H9 (cell line): Measurements from ENCODE around the gene CTDSP2. TPM values are rescaled to one million over a fixed set of nuclear protein-coding genes. Genes with fewer than 3 reads are reported as not detected.
A peak's percentile ranks its signal among the peaks of the same experiment; 100 is the strongest.

Experiments used
- DNase-seq: peaks from one replicate; pipeline ENCODE4 v3.0.0-alpha.2; 2017
- H2AFZ ChIP-seq: one replicate; pipeline ENCODE4 v1.6.1; 2013; ENCODE audit warnings: mild to moderate bottlenecking, low read length, control low read depth, moderate library complexity
- H2AK5ac ChIP-seq: 2 replicates; pipeline ENCODE4 v1.6.1; 2013; ENCODE audit warnings: low read length, control low read depth, mixed read lengths; ENCODE audit not compliant: insufficient read length
- H2BK120ac ChIP-seq: one replicate; pipeline ENCODE4 v1.6.1; 2013; ENCODE audit warnings: low read depth, mild to moderate bottlenecking, low read length, control low read depth, inconsistent platforms; ENCODE audit not compliant: poor library complexity, severe bottlenecking
- H2BK12ac ChIP-seq: 2 replicates; pipeline ENCODE4 v1.6.1; 2013; ENCODE audit warnings: low read length, control low read depth, mixed read lengths, low read depth; ENCODE audit not compliant: insufficient read length
- H2BK15ac ChIP-seq: 2 replicates; pipeline ENCODE4 v1.6.1; 2013; ENCODE audit warnings: low read depth, low read length, control low read depth
- H2BK20ac ChIP-seq: one replicate; pipeline ENCODE4 v1.6.1; 2013; ENCODE audit warnings: low read depth, mild to moderate bottlenecking, low read length, control low read depth, inconsistent platforms; ENCODE audit not compliant: poor library complexity, severe bottlenecking
- H2BK5ac ChIP-seq: 2 replicates; pipeline ENCODE4 v1.6.1; 2013; ENCODE audit warnings: low read length, control low read depth, mixed read lengths; ENCODE audit not compliant: insufficient read length
- H3K14ac ChIP-seq: 2 replicates; pipeline ENCODE4 v1.6.1; 2013; ENCODE audit warnings: low read length, control low read depth; ENCODE audit not compliant: insufficient read depth
- H3K18ac ChIP-seq: 2 replicates; pipeline ENCODE4 v1.6.1; 2013; ENCODE audit warnings: low read depth, mild to moderate bottlenecking, mixed read lengths, low read length, control low read depth; ENCODE audit not compliant: insufficient read length
- H3K23ac ChIP-seq: 2 replicates; pipeline ENCODE4 v1.6.1; 2013; ENCODE audit warnings: low read length, control low read depth, mixed read lengths, low read depth; ENCODE audit not compliant: insufficient read length
- H3K23me2 ChIP-seq: 2 replicates; pipeline ENCODE4 v1.6.1; 2013; ENCODE audit warnings: low read depth, mild to moderate bottlenecking, mixed read lengths, low read length, control low read depth; ENCODE audit not compliant: insufficient read length, poor library complexity, severe bottlenecking
- H3K27ac ChIP-seq: 2 replicates; pipeline ENCODE4 v1.5.1; 2013; ENCODE audit warnings: low read length, control low read depth, mixed read lengths, low read depth; ENCODE audit not compliant: insufficient read length
- H3K27me3 ChIP-seq: 2 replicates; pipeline ENCODE4 v1.6.1; 2013; ENCODE audit warnings: low read length, control low read depth, inconsistent platforms; ENCODE audit not compliant: insufficient read depth
- H3K4ac ChIP-seq: 2 replicates; pipeline ENCODE4 v1.6.1; 2013; ENCODE audit warnings: low read depth, mild to moderate bottlenecking, control low read depth, inconsistent platforms, low read length, moderate library complexity
- H3K4me1 ChIP-seq: 2 replicates; pipeline ENCODE4 v1.6.1; 2013; ENCODE audit warnings: low read length, control low read depth, inconsistent platforms; ENCODE audit not compliant: insufficient read depth
- H3K4me2 ChIP-seq: 2 replicates; pipeline ENCODE4 v1.6.1; 2013; ENCODE audit warnings: low read length, control low read depth, mixed read lengths; ENCODE audit not compliant: insufficient read length, insufficient read depth
- H3K56ac ChIP-seq: 2 replicates; pipeline ENCODE4 v1.6.1; 2013; ENCODE audit warnings: low read depth, mild to moderate bottlenecking, mixed read lengths, low read length, control low read depth; ENCODE audit not compliant: insufficient read length
- H3K79me1 ChIP-seq: 2 replicates; pipeline ENCODE4 v1.6.1; 2013; ENCODE audit warnings: low read depth, mild to moderate bottlenecking, moderate library complexity, low read length, control low read depth, inconsistent platforms; ENCODE audit not compliant: insufficient read depth, poor library complexity, severe bottlenecking
- H3K79me2 ChIP-seq: 2 replicates; pipeline ENCODE4 v1.6.1; 2013; ENCODE audit warnings: low read length, control low read depth, inconsistent platforms; ENCODE audit not compliant: insufficient read depth
- H3K9ac ChIP-seq: 2 replicates; pipeline ENCODE4 v1.6.1; 2013; ENCODE audit warnings: low read length, control low read depth, mixed read lengths; ENCODE audit not compliant: insufficient read length; ENCODE audit errors: extremely low read depth
- H3K9me3 ChIP-seq: one replicate; pipeline ENCODE4 v1.6.1; 2013; ENCODE audit warnings: low read depth, low read length, inconsistent platforms; ENCODE audit not compliant: control insufficient read depth
- H3T11ph ChIP-seq: one replicate; pipeline ENCODE4 v1.6.1; 2013; ENCODE audit warnings: mild to moderate bottlenecking, low read length, control low read depth, inconsistent platforms
- H4K20me1 ChIP-seq: one replicate; pipeline ENCODE4 v1.6.1; 2013; ENCODE audit not compliant: control insufficient read depth, insufficient read length, insufficient read depth
- H4K5ac ChIP-seq: 2 replicates; pipeline ENCODE4 v1.6.1; 2013; ENCODE audit warnings: low read depth, mild to moderate bottlenecking, mixed read lengths, low read length, control low read depth; ENCODE audit not compliant: insufficient read length
- H4K8ac ChIP-seq: replicated peaks from 2 replicates; pipeline ENCODE4 v1.6.1; 2013; ENCODE audit warnings: low read length, control low read depth, mixed read lengths, low read depth; ENCODE audit not compliant: insufficient read length
- H4K91ac ChIP-seq: 2 replicates; pipeline ENCODE4 v1.6.1; 2013; ENCODE audit warnings: low read depth, mild to moderate bottlenecking, moderate library complexity, mixed read lengths, low read length, control low read depth; ENCODE audit not compliant: insufficient read length
- H3K27ac Mint-ChIP-seq, 3 experiments: 2 replicates in 2 of 3; 3 replicates in 1 of 3; pipeline ENCODE4 v1.8.0; 2020 to 2021; ENCODE audit warnings: mixed read lengths in 3 of 3, mild to moderate bottlenecking in 1 of 3, moderate library complexity in 1 of 3
- H3K27me3 Mint-ChIP-seq: 2 replicates; pipeline ENCODE4 v1.8.0; 2021; ENCODE audit warnings: low read depth, mild to moderate bottlenecking, moderate library complexity, mixed read lengths
- H3K36me3 Mint-ChIP-seq, 3 experiments: 2 replicates in 2 of 3; 3 replicates in 1 of 3; pipeline ENCODE4 v1.8.0; 2020 to 2021; ENCODE audit warnings: low read depth in 3 of 3, mixed read lengths in 3 of 3; ENCODE audit not compliant: insufficient read depth in 1 of 3
- H3K4me1 Mint-ChIP-seq, 2 experiments: 2 replicates each; pipeline ENCODE4 v1.8.0; 2020; ENCODE audit warnings: mixed read lengths in 2 of 2
- H3K4me3 Mint-ChIP-seq, 2 experiments: 2 replicates in 1 of 2; 3 replicates in 1 of 2; pipeline ENCODE4 v1.8.0; 2020 to 2021; ENCODE audit warnings: mild to moderate bottlenecking in 2 of 2, mixed read lengths in 2 of 2, moderate library complexity in 1 of 2
- H3K9me3 Mint-ChIP-seq, 2 experiments: 2 replicates in 1 of 2; 3 replicates in 1 of 2; pipeline ENCODE4 v1.8.0; 2020; ENCODE audit warnings: mild to moderate bottlenecking in 2 of 2, mixed read lengths in 2 of 2, moderate library complexity in 1 of 2
- WGBS: extraction: QIAGEN DNeasy Blood & Tissue Kit; methylation state at CpG from one replicate; pipeline ENCODE4 v1.1.7; 2013; ENCODE audit warnings: missing lambda C conversion rate, low lambda C conversion rate, mixed read lengths; ENCODE audit not compliant: insufficient read length; ENCODE audit errors: extremely low coverage; 5-methylcytosine and 5-hydroxymethylcytosine counted together
- total RNA-seq: library from RNA; stranded (reverse); gene quantifications from 2 replicates; pipeline ENCODE4 v1.2.1, GENCODE V29; 2021
- TF ChIP-seq, protein P1 (sequence below): fragments of 200-600 bp; sonication (generic); conservative IDR thresholded peaks from 3 replicates; pipeline ENCODE4 v1.8.0; 2021; ENCODE audit warnings: antibody characterized with exemption, mild to moderate bottlenecking

CTDSP2 gene
- total RNA-seq, 1 experiment from 2014 or later: 103 TPM

DNA sequence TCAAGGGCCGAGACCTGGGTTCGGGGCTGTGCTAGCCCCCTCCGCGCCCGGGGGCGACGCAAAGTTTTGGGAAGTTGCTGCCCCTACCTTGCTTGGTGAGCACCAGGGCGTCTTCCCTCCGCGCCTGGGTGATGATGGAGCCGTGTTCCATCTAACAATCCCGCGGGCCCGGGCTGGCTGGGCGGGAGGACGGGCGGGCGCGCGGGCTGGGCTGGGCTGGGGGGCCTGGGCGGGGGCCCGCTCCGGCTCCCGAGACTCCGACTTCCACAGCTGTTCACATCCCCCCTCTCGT lies 298 bp downstream of the CTDSP2 start:
- Histone ChIP-seq H2BK15ac (no peak overlapping the region; the same call in 1 of the 2 replicates), H3K9ac (peak overlapping the region; percentile 97), H3K27me3 (no peaks in the 10 kb centered on the region), H3K4me1 (peaks cover 11% of the 10 kb centered on the region), H3K14ac (peak overlapping the region; percentile 98), H4K5ac (peak overlapping the region; percentile 83), H2AFZ (no peak overlapping the region), H2BK20ac (no peak overlapping the region), H3K23ac (no peak overlapping the region), H3K4ac (peak overlapping the region; percentile 64), H2BK12ac (peak overlapping the region; percentile 94), H3K18ac (peak overlapping the region; percentile 91), H3K9me3 (no peaks in the 10 kb centered on the region), H3K27ac (peak overlapping the region; percentile 81), H3K79me1 (no peaks in the 10 kb centered on the region), H2BK120ac (no peak overlapping the region), H3K79me2 (peaks cover 25% of the 10 kb centered on the region; the same call in 1 of the 2 replicates), H2BK5ac (no peak overlapping the region), H3K56ac (peak overlapping the region; percentile 20), H2AK5ac (no peak overlapping the region), H4K91ac (peak overlapping the region; percentile 34), H3T11ph (no peak overlapping the region), H4K20me1 (no peaks in the 10 kb centered on the region), H4K8ac (no peak overlapping the region), H3K4me2 (peak overlapping the region; percentile 58), H3K23me2 (peaks cover 20% of the 10 kb centered on the region)
- Mint-ChIP-seq H3K27me3 (peaks cover 11% of the 10 kb centered on the region), H3K27ac (peak overlapping the region in 2 of 3 experiments; percentile 55 to 93; a peak in 4 of 7 replicates), H3K4me1 (peaks cover 48 to 50% of the 10 kb centered on the region in 2 experiments), H3K9me3 (no peaks in the 10 kb centered on the region), H3K36me3 (peaks cover 0 to 2% (median 0%) of the 10 kb centered on the region in 3 experiments; a peak in 3 of 7 replicates), H3K4me3 (peak overlapping the region; percentile 81 to 87)
- TF ChIP-seq, protein P1, sequence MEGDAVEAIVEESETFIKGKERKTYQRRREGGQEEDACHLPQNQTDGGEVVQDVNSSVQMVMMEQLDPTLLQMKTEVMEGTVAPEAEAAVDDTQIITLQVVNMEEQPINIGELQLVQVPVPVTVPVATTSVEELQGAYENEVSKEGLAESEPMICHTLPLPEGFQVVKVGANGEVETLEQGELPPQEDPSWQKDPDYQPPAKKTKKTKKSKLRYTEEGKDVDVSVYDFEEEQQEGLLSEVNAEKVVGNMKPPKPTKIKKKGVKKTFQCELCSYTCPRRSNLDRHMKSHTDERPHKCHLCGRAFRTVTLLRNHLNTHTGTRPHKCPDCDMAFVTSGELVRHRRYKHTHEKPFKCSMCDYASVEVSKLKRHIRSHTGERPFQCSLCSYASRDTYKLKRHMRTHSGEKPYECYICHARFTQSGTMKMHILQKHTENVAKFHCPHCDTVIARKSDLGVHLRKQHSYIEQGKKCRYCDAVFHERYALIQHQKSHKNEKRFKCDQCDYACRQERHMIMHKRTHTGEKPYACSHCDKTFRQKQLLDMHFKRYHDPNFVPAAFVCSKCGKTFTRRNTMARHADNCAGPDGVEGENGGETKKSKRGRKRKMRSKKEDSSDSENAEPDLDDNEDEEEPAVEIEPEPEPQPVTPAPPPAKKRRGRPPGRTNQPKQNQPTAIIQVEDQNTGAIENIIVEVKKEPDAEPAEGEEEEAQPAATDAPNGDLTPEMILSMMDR: no peak
- WGBS: no CpG with 5 or more reads among the region's 26 CpGs
- DNase-seq: no peak
